Testis (tissue), 3 donors: ENCODE data around the gene HSPB8. TPM values are rescaled to one million over a fixed set of nuclear protein-coding genes. Genes with fewer than 3 reads are reported as not detected.

Source experiments
- DNase-seq: peaks from one replicate; pipeline ENCODE4 v3.0.0-alpha.2; 2019
- H3K27ac ChIP-seq, 2 donors: fragments of 200-600 bp; sonication (generic); one replicate each; pipeline ENCODE4 v1.5.1; 2019
- H3K27me3 ChIP-seq: fragments of 200-600 bp; sonication (generic); one replicate; pipeline ENCODE4 v1.5.1; 2019
- H3K36me3 ChIP-seq: fragments of 200-600 bp; sonication (generic); one replicate; pipeline ENCODE4 v1.5.1; 2017; ENCODE audit warnings: low read depth; ENCODE audit errors: missing control alignments
- H3K4me1 ChIP-seq: fragments of 200-600 bp; sonication (generic); one replicate; pipeline ENCODE4 v1.5.1; 2019
- H3K4me3 ChIP-seq, 2 donors: fragments of 200-600 bp; sonication (generic); one replicate each; pipeline ENCODE4 v1.5.1; 2017 to 2019
- H3K9me3 ChIP-seq: fragments of 200-600 bp; sonication (generic); one replicate; pipeline ENCODE4 v1.5.1; 2017
- POLR2A ChIP-seq: fragments of 450-650 bp; IDR thresholded peaks from one replicate; pipeline ENCODE4 v1.6.1; 2017; ENCODE audit warnings: antibody characterized with exemption, mild to moderate bottlenecking, moderate library complexity
- WGBS, 2 donors: methylation state at CpG; one replicate each; pipeline ENCODE4 v1.1.5; 2018; 5-methylcytosine and 5-hydroxymethylcytosine counted together
- intact Hi-C: fragments of 100-400 bp; cut with DNase I; formaldehyde crosslinking; loops from one replicate; pipeline ENCODE4 v1.15.1; 2023; ENCODE audit warnings: low total_unique reads
- polyA plus RNA-seq: library from polyadenylated mRNA; stranded (reverse); fragments of 350-450 nt; fragmentation: Illumina TruSeq; extraction: RNeasy Lipid Tissue Mini Kit (QIAGEN cat#74804); gene quantifications from one replicate; pipeline ENCODE4 v1.2.3, GENCODE V29; 2014; ENCODE audit warnings: low read depth, low replicate concordance; ENCODE audit not compliant: insufficient read depth
- total RNA-seq, 2 donors: library from RNA; depleted of rRNA; stranded (reverse); fragments of >200 nt; gene quantifications; one replicate each; pipeline ENCODE4 v1.2.3, GENCODE V29; 2016
- TF ChIP-seq, protein P1 (sequence below), 3 experiments: fragments of 450-650 bp in 2 of 3; fragments of 200-600 bp in 1 of 3; sonication (generic) in 1 of 3; IDR thresholded peaks; one replicate each; pipeline ENCODE4 v1.5.1; 2016 to 2019; ENCODE audit warnings: antibody characterized with exemption in 3 of 3, mild to moderate bottlenecking in 2 of 3, moderate library complexity in 1 of 3

The HSPB8 gene
- total and polyA plus RNA-seq, 3 donors from 2014 or later: 29.7 to 45.8 (median 36.2) TPM

DNA sequence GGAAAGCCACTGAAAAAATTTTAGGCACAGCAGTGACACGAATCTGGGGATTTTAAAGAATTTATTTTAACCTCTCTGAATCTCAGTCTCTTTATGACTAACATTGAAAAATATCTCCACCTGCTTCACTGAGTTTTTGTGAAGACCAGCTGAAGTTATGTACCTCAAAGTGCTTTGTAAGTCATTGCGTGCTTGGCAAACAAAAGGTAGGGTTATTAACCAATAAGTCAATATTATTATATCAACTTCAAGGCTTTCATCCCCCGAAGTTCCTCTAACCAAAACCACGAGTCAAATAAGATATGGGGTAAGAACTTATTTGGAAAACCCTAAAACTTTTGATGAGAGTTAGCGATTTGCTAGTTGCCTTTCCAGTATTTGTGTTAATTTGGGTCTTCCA lies 62.3 kb downstream of the HSPB8 start:
- no peak overlapping the region for H3K4me3 ChIP-seq
- H3K4me1 ChIP-seq: peaks cover 7% of the 10 kb centered on the region
- no peak for DNase-seq
- H3K27me3 ChIP-seq: no peaks in the 10 kb centered on the region
- WGBS, 2 donors: 74 to 79% methylated on average over 5 of the region's 5 CpGs
- no peaks in the 10 kb centered on the region for H3K9me3 ChIP-seq
- no peaks in the 10 kb centered on the region for H3K36me3 ChIP-seq
- H3K27ac ChIP-seq: no peak overlapping the region
- intact Hi-C loops: no loop called here
- TF ChIP-seq, protein P1, sequence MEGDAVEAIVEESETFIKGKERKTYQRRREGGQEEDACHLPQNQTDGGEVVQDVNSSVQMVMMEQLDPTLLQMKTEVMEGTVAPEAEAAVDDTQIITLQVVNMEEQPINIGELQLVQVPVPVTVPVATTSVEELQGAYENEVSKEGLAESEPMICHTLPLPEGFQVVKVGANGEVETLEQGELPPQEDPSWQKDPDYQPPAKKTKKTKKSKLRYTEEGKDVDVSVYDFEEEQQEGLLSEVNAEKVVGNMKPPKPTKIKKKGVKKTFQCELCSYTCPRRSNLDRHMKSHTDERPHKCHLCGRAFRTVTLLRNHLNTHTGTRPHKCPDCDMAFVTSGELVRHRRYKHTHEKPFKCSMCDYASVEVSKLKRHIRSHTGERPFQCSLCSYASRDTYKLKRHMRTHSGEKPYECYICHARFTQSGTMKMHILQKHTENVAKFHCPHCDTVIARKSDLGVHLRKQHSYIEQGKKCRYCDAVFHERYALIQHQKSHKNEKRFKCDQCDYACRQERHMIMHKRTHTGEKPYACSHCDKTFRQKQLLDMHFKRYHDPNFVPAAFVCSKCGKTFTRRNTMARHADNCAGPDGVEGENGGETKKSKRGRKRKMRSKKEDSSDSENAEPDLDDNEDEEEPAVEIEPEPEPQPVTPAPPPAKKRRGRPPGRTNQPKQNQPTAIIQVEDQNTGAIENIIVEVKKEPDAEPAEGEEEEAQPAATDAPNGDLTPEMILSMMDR (IDR thresholded peaks at IDR 0.05): no peak
- TF ChIP-seq POLR2A: no peak

DNA sequence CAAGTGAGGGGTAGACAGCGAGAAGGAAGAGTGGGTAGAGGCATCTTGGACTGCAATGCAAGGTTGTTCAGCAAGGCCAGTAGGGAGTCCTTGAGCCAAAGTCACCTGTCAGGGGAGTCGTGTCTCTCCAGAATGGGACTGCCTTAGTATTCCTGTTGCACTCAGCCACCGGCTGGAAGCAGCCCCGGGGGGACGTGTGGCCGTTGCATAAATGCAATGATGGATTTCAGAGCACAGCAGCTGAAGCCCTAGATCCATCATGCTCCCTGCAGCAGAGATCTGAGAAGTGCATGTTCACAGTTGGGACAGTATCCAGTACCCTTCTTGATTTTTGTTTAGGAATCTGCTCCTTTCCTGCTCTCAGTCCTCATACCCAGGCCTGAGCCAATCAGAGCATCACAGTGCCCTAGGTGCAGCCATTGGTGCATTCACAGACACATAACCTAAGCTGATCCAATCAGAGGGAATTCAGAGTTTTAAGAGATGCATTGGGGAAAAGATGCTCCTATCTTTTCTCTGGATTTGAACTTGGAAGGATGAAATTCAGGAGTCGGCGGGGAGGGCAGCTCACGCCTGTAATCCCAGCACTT lies 62.9 kb downstream of the HSPB8 start:
- DNase-seq: no peak
- Histone ChIP-seq H3K4me1 (peaks cover 13% of the 10 kb centered on the region), H3K27me3 (no peaks in the 10 kb centered on the region), H3K27ac (no peak overlapping the region), H3K4me3 (no peak overlapping the region), H3K9me3 (no peaks in the 10 kb centered on the region), H3K36me3 (no peaks in the 10 kb centered on the region)
- no peak for TF ChIP-seq POLR2A
- TF ChIP-seq, protein P1 (IDR thresholded peaks at IDR 0.05): no peak
- intact Hi-C loops: no loop called here
- WGBS, 2 donors: 53 to 71% methylated on average over 9 of the region's 9 CpGs

Other genes starting within 250 kb of the HSPB8 start
- gene SRRM4, start 197.4 kb upstream of the HSPB8 start, total RNA-seq: under 1 TPM; 0.37 to 0.79 TPM
- gene SRRM4, start 197.4 kb upstream of the HSPB8 start, polyA plus RNA-seq: 1.4 TPM
- gene CCDC60, start 155.8 kb downstream of the HSPB8 start, total RNA-seq: 10 to 100 TPM in 1 of 2 donors, 1 to 10 TPM in 1; 5.7 to 11.4 TPM
- gene CCDC60, start 155.8 kb downstream of the HSPB8 start, polyA plus RNA-seq: 35.6 TPM